Large intestine (tissue), 3 donors: ENCODE measurements around the gene LRRC3. TPM values are rescaled to one million over a fixed set of nuclear protein-coding genes. Genes with fewer than 3 reads are reported as not detected.

Experiments
- DNase-seq, 2 donors: peaks; one replicate each; pipeline versions ENCODE4 v3.0.0 to v3.0.0-alpha.2; 2013
- H3K27ac ChIP-seq: one replicate; pipeline ENCODE4 v1.5.1; 2013; ENCODE audit warnings: low read length
- H3K27me3 ChIP-seq: 2 replicates; pipeline ENCODE4 v1.6.1; 2013; ENCODE audit warnings: low read length; ENCODE audit not compliant: control insufficient read depth, insufficient read depth
- H3K36me3 ChIP-seq: 2 replicates; pipeline ENCODE4 v1.6.1; 2013; ENCODE audit warnings: low read length; ENCODE audit not compliant: control insufficient read depth, insufficient read depth
- H3K4me1 ChIP-seq: one replicate; pipeline ENCODE4 v1.6.1; 2013; ENCODE audit warnings: low read length; ENCODE audit not compliant: control insufficient read depth, insufficient read depth
- H3K4me3 ChIP-seq: one replicate; pipeline ENCODE4 v1.5.1; 2013; ENCODE audit warnings: low read length
- H3K9me3 ChIP-seq: one replicate; pipeline ENCODE4 v1.6.1; 2013; ENCODE audit warnings: mild to moderate bottlenecking, low read depth, low read length, moderate library complexity; ENCODE audit not compliant: control insufficient read depth
- WGBS: methylation state at CpG from one replicate; pipeline ENCODE4 v1.1.5; 2013; ENCODE audit warnings: low lambda C conversion rate; ENCODE audit not compliant: insufficient coverage; 5-methylcytosine and 5-hydroxymethylcytosine counted together
- polyA plus RNA-seq: library from polyadenylated mRNA; unstranded; fragments of 120-200 nt; gene quantifications from one replicate; pipeline ENCODE4 v1.2.1, GENCODE V29; 2013

LRRC3 gene
- polyA plus RNA-seq, 1 donor: 18.8 TPM

DNA sequence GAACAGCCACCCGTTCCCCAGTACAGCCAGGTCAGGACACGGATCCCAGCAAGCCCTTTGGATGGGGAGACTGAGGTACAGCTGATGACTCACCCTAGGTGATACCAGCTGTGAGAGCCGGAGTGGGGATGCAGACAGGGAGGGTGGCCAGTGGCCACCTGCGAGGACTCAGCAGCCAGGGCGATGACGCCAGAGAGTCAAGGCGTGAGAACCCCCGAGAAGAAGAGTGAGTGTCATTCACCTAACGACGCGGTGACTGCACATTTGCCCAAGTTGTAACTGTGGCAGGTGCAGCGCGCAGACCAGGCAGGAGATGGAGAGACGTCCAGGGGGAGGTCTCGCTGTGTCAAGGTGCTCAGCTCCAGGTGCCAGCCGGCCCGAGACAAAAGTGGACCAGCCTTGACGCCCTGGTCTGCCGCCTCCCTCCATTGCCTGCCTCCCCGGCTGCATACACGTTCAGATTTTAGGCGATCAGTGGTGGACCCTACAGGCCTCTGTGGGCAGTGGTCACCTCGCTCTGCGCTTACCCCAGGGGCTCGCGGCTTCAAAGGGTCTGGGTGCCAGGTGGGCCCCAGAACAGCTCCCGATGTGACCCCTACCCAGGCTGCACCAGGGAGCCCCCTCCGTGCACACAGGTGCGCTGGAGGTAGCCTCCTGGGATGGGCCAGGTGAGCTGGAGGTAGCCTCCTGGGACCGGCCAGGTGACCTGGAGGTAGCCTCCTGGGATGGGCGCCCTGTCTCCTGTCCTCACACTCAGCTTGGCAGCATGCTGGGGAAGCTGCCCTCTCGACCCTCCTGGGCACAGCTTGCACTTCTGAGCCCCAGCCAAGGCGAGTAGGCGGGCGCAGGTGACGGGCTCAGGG lies 11.9 kb downstream of the LRRC3 start:
- Histone ChIP-seq H3K27ac (no peak overlapping the region), H3K36me3 (no peaks in the 10 kb centered on the region), H3K9me3 (peaks cover 2% of the 10 kb centered on the region), H3K4me3 (no peak overlapping the region), H3K27me3 (no peaks in the 10 kb centered on the region), H3K4me1 (no peaks in the 10 kb centered on the region)
- no peak for DNase-seq
- 80% methylated on average over 1 of the region's 36 CpGs for WGBS

DNA sequence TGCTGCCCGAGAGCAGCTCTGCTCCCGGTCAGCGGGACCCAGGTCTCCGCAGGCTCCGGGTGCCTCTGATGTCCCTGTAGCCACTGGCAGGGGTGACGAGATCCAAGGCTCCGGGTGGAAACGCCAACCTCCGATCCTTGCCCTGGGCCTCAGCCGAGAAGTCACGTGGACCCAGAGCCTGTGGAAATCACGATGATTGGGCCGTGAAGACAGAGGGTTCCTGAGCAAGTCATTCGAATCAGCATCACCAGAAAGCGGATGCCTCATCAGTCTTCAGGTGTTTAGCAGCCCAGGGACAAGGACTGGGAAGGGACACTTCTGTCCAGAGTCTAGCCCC lies 12.5 kb downstream of the LRRC3 start:
- no CpG with 5 or more reads among the region's 15 CpGs for WGBS
- no peaks in the 10 kb centered on the region for H3K27me3 ChIP-seq
- H3K36me3 ChIP-seq: no peaks in the 10 kb centered on the region
- no peaks in the 10 kb centered on the region for H3K9me3 ChIP-seq
- H3K4me3 ChIP-seq: no peak overlapping the region
- H3K4me1 ChIP-seq: no peaks in the 10 kb centered on the region
- no peak overlapping the region for H3K27ac ChIP-seq
- no peak for DNase-seq

DNA sequence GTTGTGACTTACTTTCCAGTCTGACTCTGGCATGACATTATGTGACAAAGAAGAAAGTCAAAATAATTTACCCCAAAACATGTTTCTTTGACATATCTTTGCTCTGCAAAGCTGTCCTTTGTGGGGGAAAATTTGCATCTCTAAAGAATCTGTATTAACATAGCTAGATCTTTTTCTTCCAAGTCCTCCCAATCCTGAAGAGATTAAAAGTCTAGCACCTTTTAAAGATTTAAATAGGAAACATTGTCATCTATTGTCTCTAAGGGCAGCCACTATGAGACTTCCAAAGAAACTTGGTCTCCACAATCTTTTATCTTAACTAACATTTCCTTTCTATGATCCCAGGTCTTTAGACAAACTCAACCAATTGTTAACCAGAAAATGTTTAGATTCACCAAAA lies 16.0 kb downstream of the LRRC3 start:
- H3K36me3 ChIP-seq: no peaks in the 10 kb centered on the region
- H3K4me1 ChIP-seq: no peaks in the 10 kb centered on the region

DNA sequence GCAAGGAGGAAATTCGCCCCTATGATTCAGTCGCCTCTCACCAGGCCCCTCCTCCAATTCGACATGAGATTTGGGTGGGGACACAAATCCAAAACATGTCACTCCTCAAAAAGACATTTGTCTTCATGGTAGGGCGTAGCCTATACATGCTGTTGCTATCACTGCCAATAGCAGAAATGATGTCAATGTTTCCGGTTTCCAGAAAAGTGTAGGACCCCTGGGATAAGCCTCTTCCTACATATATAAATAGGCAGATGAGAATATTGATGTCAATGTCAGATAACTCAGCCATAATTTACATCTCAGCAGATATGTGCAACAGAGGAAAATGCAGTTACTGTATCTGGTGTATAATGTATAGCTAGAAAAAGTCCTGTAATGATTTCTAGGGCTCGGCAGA lies 16.7 kb downstream of the LRRC3 start:
- Histone ChIP-seq H3K36me3 (no peaks in the 10 kb centered on the region), H3K27me3 (no peaks in the 10 kb centered on the region), H3K4me3 (no peak overlapping the region), H3K27ac (no peak overlapping the region), H3K4me1 (no peaks in the 10 kb centered on the region), H3K9me3 (no peaks in the 10 kb centered on the region)
- WGBS: no CpG with 5 or more reads among the region's 6 CpGs
- no peak for DNase-seq

More for the DNA sequence above, 16.0 kb downstream of the LRRC3 start:
- Histone ChIP-seq H3K9me3 (no peaks in the 10 kb centered on the region), H3K4me3 (no peak overlapping the region), H3K27ac (no peak overlapping the region), H3K27me3 (no peaks in the 10 kb centered on the region)
- no peak for DNase-seq

DNA sequence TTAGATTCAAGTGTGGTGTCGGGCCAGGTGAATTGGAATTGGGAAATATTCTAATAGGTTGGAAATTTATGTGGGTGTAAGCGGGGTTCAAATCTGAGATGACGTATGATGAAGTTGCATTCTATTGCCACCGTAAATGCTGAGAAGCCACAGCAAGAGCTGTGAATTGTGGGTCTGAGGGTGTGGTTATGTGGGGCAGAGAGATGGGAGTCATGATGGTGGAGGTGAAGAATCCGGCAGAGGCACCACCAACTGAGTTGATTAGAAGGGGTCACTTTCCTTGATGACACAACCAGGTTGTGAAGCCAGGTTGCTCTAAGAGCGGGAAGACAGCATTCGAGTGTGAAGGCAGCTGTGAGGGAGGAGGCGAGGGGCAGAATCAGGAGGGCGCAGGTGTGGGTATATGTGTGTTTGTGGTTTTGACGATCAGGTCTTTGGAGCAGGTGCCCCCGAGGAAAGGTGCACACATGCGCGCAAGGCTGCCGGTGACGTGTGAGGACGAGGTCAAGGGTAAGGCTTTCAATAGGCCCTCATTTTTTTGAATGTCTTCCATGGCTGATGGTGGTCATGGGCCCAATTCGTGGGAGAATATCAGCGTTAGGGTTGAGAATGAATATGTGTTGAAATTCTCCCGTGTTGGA lies 18.7 kb downstream of the LRRC3 start:
- no peak overlapping the region for H3K27ac ChIP-seq
- H3K4me1 ChIP-seq: no peaks in the 10 kb centered on the region
- no peak for DNase-seq
- 83% methylated on average over 1 of the region's 19 CpGs for WGBS
- H3K36me3 ChIP-seq: no peaks in the 10 kb centered on the region
- H3K4me3 ChIP-seq: no peak overlapping the region
- H3K9me3 ChIP-seq: peaks cover 2% of the 10 kb centered on the region
- no peaks in the 10 kb centered on the region for H3K27me3 ChIP-seq

DNA sequence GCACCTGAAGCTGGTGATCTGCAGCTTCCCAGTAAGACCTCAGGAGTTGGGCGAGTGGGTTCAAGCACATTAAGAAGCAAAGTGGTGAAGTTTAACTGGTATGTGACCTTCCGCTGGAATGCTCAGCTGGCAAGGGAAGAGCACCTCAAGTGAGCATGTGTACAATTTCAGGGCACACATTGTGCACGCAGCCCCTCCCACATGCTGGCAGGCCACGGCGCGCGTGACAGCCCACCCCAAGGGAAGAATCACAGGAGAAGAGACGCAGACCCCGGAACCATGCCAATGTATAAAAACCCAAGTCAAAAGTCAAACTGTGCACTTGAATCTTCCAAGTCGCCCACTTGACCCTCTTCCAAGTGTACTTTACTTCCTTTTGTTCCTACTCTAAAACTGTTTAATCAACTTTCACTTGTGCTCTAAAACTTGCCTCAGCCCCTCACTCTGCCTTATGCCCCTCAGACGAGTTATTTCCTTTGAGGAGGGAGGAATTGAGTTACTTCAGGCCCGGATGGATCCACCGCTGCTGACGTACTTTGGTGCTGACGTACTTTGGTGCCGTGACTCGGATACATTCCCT lies 20.0 kb downstream of the LRRC3 start:
- no CpG with 5 or more reads among the region's 17 CpGs for WGBS
- no peaks in the 10 kb centered on the region for H3K27me3 ChIP-seq
- H3K4me3 ChIP-seq: no peak overlapping the region
- H3K36me3 ChIP-seq: no peaks in the 10 kb centered on the region
- no peak overlapping the region for H3K27ac ChIP-seq
- H3K4me1 ChIP-seq: no peaks in the 10 kb centered on the region
- DNase-seq: no peak
- H3K9me3 ChIP-seq: peaks cover 2% of the 10 kb centered on the region

DNA sequence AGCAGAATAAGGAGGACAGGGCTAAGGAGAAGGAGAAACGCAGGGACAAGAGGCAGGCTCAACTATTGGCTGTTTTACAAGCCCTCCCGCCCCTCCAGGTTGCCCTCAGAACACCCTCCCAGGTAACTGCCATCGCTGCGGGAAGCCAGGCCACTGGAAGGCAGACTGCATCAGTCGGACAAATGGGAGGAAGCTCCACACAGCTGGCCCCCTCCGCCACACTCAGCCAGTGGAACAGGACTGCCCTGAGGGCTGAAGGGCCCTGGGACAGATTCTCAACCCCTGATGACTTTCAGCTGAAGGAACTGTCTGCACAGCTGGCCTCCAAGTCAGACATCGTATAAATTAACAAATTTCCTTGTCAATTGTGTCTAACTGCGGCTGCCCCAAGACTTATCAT lies 21.8 kb downstream of the LRRC3 start:
- Histone ChIP-seq H3K4me1 (no peaks in the 10 kb centered on the region), H3K9me3 (peaks cover 2% of the 10 kb centered on the region), H3K4me3 (no peak overlapping the region), H3K27ac (no peak overlapping the region), H3K36me3 (no peaks in the 10 kb centered on the region), H3K27me3 (no peaks in the 10 kb centered on the region)
- no peak for DNase-seq
- no CpG with 5 or more reads among the region's 8 CpGs for WGBS

DNA sequence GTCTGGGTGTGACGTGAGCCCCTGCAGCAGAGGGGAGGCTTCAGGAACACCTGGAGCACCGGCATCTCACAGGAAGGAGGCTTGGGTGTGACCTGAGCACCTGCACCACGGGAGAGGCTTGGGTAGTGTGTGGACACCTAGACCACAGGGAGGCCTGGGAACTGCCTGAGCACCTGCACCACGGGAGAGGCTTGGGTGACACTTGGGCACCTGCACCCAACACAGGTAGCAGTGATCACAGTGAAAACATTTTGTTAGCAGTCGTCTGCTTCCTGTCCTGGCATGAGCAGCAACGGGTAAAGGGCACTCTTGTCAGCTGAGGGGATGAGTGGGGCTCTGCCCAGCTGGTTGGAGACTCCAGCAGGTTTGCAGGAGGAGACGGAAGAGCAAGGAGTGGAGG lies 22.4 kb downstream of the LRRC3 start:
- DNase-seq: no peak
- H3K27ac ChIP-seq: no peak overlapping the region
- H3K36me3 ChIP-seq: no peaks in the 10 kb centered on the region
- H3K4me3 ChIP-seq: no peak overlapping the region
- H3K9me3 ChIP-seq: peaks cover 2% of the 10 kb centered on the region
- 83% methylated on average over 1 of the region's 7 CpGs for WGBS
- no peaks in the 10 kb centered on the region for H3K27me3 ChIP-seq
- H3K4me1 ChIP-seq: peaks cover 3% of the 10 kb centered on the region

DNA sequence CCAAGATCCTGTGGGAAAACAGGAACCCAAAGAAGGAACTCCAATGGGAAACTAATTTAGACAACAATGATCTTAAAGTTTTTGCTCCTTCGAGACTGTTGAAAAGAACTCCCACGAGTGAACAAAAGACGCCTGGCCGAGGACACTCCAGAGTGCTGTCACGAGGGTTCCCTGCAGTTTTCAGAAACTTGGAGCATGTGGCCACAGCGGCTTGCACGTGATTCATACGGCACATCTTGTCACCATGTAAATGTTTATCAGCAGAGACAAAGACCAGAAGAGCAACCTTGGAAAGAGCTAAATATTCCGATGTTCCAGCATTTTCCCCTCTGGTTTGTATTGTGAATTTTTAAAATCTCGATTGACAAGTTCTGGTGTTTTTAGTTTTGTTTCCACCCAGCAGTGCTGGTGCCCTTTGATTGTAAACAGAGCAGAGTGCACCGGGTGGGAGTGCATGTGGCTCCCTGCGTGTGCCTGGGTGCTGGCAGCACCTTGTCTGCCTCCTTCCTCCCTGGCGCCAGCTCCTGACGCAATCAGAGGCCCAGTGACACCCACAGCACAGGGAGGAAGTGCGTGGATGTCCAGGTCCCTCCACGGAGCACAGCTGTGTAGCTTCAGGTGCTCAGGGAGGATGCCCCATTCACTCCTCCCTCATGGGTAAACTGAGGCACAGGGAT lies 23.0 kb downstream of the LRRC3 start:
- Histone ChIP-seq H3K27ac (no peak overlapping the region), H3K9me3 (peaks cover 2% of the 10 kb centered on the region), H3K4me3 (no peak overlapping the region), H3K36me3 (no peaks in the 10 kb centered on the region), H3K4me1 (peaks cover 3% of the 10 kb centered on the region), H3K27me3 (no peaks in the 10 kb centered on the region)
- WGBS: no CpG with 5 or more reads among the region's 16 CpGs
- no peak for DNase-seq

DNA sequence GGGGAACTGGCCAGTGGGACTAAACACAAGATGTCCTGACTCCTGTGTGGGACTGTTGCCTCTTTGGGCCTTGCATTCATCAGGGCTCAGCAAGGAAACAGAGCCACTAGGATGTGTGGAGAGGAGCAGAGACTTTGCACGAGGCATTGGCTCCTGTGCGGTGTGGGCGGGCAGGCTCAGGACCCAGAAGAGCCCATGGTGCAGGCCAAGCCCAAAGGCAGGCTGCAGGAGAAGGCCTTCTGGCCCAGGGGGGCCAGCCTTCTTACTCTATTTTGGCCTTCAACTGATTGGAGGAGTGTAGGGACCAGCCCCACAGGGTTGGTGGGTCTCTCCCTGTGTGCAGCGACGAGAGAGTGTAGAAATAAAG lies 23.5 kb downstream of the LRRC3 start:
- no peak for DNase-seq
- Histone ChIP-seq H3K9me3 (peaks cover 2% of the 10 kb centered on the region), H3K27me3 (no peaks in the 10 kb centered on the region), H3K36me3 (no peaks in the 10 kb centered on the region), H3K27ac (no peak overlapping the region), H3K4me1 (peaks cover 3% of the 10 kb centered on the region), H3K4me3 (no peak overlapping the region)
- WGBS: no CpG with 5 or more reads among the region's 5 CpGs
